AG04450 (cell line): Measurements from ENCODE around the gene PRKCH. TPM values are rescaled to one million over a fixed set of nuclear protein-coding genes. Genes with fewer than 3 reads are reported as not detected.

Experiments
- CTCF ChIA-PET: fragments of 300-600, 350-600 bp; formaldehyde crosslinking; extraction: SDS; loops from one replicate; lab custom pipeline; 2022; ENCODE audit warnings: antibody characterized with exemption, inconsistent platforms; lab: Charles Lee
- POLR2A ChIA-PET: fragments of 350-600 bp; formaldehyde crosslinking; extraction: SDS; loops from one replicate; lab custom pipeline; 2021; ENCODE audit warnings: antibody characterized with exemption, inconsistent platforms; lab: Yijun Ruan, JAX
- DNase-seq: peaks from one replicate; pipeline ENCODE4 v3.0.0-alpha.2; 2011; ENCODE audit warnings: low read depth, low spot score
- H3K27ac ChIP-seq: one replicate; pipeline ENCODE4 v1.5.1; 2012; ENCODE audit warnings: low read depth, low read length, control low read depth
- H3K27me3 ChIP-seq: one replicate; pipeline ENCODE4 v1.6.0; 2012; ENCODE audit warnings: low read length; ENCODE audit not compliant: control insufficient read depth, insufficient read depth
- H3K4me3 ChIP-seq: 2 replicates; pipeline ENCODE4 v1.5.1; 2011; ENCODE audit warnings: mild to moderate bottlenecking, low read depth, low read length, control low read depth
- H3K9me3 ChIP-seq: 2 replicates; pipeline ENCODE4 v1.5.1; 2012; ENCODE audit warnings: low read length; ENCODE audit not compliant: control insufficient read depth, insufficient read depth
- polyA plus RNA-seq: library from polyadenylated mRNA; depleted of rRNA; stranded (reverse); fragments of >200 nt; gene quantifications from 2 replicates; pipeline ENCODE4 v1.2.3, GENCODE V29; 2011
- TF ChIP-seq, protein P1 (sequence below): IDR thresholded peaks from 2 replicates; pipeline ENCODE4 v1.5.1; 2011; ENCODE audit warnings: low read depth, low read length, control low read depth, inconsistent platforms

The PRKCH gene
- polyA plus RNA-seq, 1 experiment, result 1.6 TPM

DNA sequence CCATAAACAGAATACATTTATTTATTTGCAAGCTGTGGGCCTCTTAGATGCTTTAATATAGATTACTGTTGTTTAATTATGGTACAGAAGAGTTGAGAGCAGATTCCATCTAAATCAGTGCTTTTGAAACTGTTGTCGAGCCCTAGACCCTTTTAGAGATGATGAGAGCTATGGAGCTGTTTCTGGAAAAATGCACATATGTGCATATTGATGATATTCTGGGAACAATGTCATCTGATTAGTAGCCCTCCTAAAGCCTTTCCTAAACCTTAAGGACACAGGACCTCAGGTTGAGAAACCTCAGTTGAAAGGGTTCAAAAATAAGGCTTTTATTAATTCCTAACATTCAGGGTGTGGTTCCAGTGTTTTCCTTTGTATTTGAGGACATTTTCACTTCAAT is 11.7 kb downstream of the PRKCH start:
- Histone ChIP-seq H3K27ac (no peak overlapping the region), H3K4me3 (no peak overlapping the region), H3K27me3 (peaks cover 8% of the 10 kb centered on the region), H3K9me3 (no peaks in the 10 kb centered on the region)
- no peak for DNase-seq
- ChIA-PET POLR2A (no interaction called here), CTCF (no interaction called here)
- TF ChIP-seq, protein P1, sequence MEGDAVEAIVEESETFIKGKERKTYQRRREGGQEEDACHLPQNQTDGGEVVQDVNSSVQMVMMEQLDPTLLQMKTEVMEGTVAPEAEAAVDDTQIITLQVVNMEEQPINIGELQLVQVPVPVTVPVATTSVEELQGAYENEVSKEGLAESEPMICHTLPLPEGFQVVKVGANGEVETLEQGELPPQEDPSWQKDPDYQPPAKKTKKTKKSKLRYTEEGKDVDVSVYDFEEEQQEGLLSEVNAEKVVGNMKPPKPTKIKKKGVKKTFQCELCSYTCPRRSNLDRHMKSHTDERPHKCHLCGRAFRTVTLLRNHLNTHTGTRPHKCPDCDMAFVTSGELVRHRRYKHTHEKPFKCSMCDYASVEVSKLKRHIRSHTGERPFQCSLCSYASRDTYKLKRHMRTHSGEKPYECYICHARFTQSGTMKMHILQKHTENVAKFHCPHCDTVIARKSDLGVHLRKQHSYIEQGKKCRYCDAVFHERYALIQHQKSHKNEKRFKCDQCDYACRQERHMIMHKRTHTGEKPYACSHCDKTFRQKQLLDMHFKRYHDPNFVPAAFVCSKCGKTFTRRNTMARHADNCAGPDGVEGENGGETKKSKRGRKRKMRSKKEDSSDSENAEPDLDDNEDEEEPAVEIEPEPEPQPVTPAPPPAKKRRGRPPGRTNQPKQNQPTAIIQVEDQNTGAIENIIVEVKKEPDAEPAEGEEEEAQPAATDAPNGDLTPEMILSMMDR, result no peak

DNA sequence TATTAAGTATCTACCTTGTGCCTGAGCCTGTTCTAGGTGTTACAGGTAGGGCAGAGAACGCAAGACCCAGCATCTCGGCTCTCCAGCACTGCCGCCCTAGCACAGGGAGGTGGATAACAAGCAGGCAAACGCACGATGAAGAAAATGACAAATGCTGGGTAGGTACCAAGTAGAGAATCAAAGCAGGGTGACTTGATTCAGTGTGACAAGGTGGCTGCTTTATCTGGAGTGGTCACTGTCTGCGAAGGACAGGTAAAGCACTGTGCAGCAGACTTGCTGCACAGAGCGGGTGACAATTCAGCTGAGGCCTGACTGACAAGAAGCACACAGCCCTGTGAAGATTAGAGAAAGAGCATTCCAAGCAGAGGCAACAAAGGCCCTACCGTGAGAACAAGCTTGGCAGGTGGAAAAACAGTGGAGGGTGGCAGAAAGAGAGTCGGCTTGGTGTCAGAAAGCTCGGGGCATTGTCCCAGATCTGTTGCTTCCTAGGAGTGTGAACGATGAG is 12.9 kb downstream of the PRKCH start:
- TF ChIP-seq, protein P1, result no peak
- Histone ChIP-seq H3K27me3 (peaks cover 8% of the 10 kb centered on the region), H3K4me3 (no peak overlapping the region), H3K9me3 (no peaks in the 10 kb centered on the region), H3K27ac (no peak overlapping the region)
- no peak for DNase-seq
- ChIA-PET POLR2A (no interaction called here), CTCF (no interaction called here)

DNA sequence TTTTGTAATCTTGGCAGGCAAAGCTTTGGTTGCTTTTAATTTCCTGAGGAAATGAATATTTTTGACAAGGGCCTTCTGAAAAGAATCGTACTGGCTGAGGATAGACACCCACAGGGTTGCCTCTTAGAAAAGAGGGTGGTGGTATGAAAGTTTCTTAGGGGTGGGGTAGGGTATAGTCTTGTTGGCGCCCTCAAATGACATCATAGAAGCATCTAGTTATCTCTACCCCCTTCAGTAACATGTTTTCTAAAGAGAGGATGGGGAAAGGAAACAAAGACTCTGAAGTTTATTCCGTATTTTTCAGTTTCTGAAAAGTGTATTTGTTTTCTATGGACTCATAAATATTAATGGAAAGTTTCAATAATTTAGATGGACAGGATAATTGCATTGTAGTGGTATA is 13.7 kb downstream of the PRKCH start:
- no peak overlapping the region for H3K4me3 ChIP-seq
- H3K9me3 ChIP-seq, result no peaks in the 10 kb centered on the region
- TF ChIP-seq, protein P1, result no peak
- ChIA-PET CTCF (interaction anchor here (1.0 kb wide), 1 partner anchor 35 kb away, joined by 3 read pairs; no protein-coding TSS in a partner anchor), POLR2A (no interaction called here)
- DNase-seq, result no peak
- H3K27ac ChIP-seq, result no peak overlapping the region
- H3K27me3 ChIP-seq, result peaks cover 8% of the 10 kb centered on the region

DNA sequence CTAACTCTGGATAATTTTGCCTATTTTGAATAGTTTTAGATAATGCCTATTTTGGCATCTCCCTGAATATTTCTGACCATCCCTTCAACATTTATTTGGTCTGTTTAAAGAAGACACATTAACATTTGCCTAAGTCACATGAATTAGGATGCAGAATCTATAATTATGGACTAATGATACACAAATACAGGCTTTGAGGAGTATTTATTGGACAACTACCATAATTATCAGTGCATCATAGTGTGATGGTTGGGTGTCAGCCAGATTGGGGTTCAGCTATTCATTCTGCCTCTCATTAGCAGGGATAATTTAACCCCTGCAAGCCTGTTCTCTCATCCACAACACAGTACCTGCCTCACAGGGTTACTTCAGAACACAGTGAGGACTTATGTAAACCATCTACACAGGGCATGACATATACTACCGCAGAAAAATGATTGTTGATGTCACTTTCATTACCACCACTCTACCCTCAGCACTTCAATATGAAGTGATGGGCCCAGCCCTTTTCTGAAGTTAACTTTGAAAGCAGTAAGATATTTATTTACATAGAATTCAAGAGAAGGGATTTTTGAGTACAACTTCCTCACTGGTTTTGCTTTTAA is 14.4 kb downstream of the PRKCH start:
- no peak overlapping the region for H3K27ac ChIP-seq
- no peaks in the 10 kb centered on the region for H3K9me3 ChIP-seq
- peaks cover 8% of the 10 kb centered on the region for H3K27me3 ChIP-seq
- DNase-seq, result no peak
- TF ChIP-seq, protein P1, result no peak
- H3K4me3 ChIP-seq, result no peak overlapping the region
- CTCF ChIA-PET, result interaction anchor here (1.0 kb wide), 1 partner anchor 36 kb away, joined by 3 read pairs; no protein-coding TSS in a partner anchor
- POLR2A ChIA-PET, result no interaction called here

DNA sequence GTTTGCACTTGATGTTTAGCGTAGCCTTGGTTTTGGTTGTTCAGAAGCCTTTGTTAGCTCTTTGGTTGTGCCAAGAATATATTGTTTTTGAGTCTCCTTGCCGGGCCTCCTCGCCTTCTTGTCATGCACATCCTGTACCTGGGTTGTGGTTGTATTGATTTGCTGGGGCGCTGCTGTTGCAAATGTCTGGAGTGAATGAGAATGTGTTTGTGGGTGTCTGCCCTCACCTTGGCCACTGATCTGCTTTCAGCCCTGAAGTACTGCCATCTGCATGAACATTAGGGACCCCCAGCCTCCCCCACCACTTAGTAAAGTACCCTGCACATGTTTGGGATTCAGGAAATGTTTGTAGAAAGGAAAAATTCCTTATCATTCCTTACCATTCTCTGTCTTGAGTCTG is 16.5 kb downstream of the PRKCH start:
- DNase-seq, result no peak
- no peaks in the 10 kb centered on the region for H3K9me3 ChIP-seq
- peaks cover 15% of the 10 kb centered on the region for H3K27me3 ChIP-seq
- ChIA-PET CTCF (no interaction called here), POLR2A (no interaction called here)
- no peak overlapping the region for H3K27ac ChIP-seq
- H3K4me3 ChIP-seq, result no peak overlapping the region
- TF ChIP-seq, protein P1, result no peak
